Nephron progenitor cell (in vitro differentiated cells): ENCODE data around the gene ALG11.

Source experiments
- DNase-seq: peaks from one replicate; pipeline ENCODE4 v3.0.0; 2021
- H3K27ac Mint-ChIP-seq: 2 replicates; pipeline ENCODE4 v1.8.0; 2021; ENCODE audit warnings: mild to moderate bottlenecking, moderate library complexity, mixed read lengths
- H3K27me3 Mint-ChIP-seq: 2 replicates; pipeline ENCODE4 v1.8.0; 2021; ENCODE audit warnings: mild to moderate bottlenecking, low read depth, mixed read lengths; ENCODE audit not compliant: poor library complexity
- H3K36me3 Mint-ChIP-seq: 2 replicates; pipeline ENCODE4 v1.8.0; 2021; ENCODE audit warnings: low read depth, mixed read lengths
- H3K4me1 Mint-ChIP-seq: 2 replicates; pipeline ENCODE4 v1.8.0; 2021; ENCODE audit warnings: mixed read lengths
- H3K4me3 Mint-ChIP-seq: 2 replicates; pipeline ENCODE4 v1.8.0; 2021; ENCODE audit warnings: mild to moderate bottlenecking, moderate library complexity, mixed read lengths
- H3K9me3 Mint-ChIP-seq: 2 replicates; pipeline ENCODE4 v1.8.0; 2021; ENCODE audit warnings: mild to moderate bottlenecking, moderate library complexity, mixed read lengths
- TF ChIP-seq, protein P1 (sequence below): fragments of 200-600 bp; sonication (generic); IDR thresholded peaks from 2 replicates; pipeline ENCODE4 v1.5.0; 2021; ENCODE audit warnings: antibody characterized with exemption

ALG11 gene

DNA sequence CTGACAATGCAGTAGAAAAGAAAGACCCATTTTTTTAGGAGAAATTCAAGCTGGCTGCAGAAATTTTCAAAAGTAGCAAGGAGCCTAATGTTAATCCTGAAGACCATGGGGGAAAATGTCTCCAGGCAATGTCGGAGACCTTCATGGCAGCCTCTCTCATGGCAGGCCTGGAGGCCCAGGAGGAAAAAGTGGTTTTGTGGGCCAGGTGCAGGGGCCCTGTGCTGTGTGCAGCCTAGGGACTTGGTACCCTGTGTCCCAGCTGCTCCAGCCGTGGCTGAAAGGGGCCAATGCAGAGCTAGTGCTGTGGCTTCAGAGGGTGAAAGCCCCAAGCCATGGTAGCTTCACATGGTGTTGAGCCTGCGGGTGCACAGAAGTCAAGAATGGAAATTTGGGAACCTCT is 4.1 kb downstream of the ALG11 start:
- Mint-ChIP-seq H3K4me3 (no peak overlapping the region), H3K36me3 (peaks cover 60% of the 10 kb centered on the region), H3K27me3 (peaks cover under 1% of the 10 kb centered on the region), H3K27ac (no peak overlapping the region), H3K9me3 (peaks cover 15% of the 10 kb centered on the region), H3K4me1 (peaks cover 8% of the 10 kb centered on the region)
- no peak for DNase-seq
- TF ChIP-seq, protein P1, sequence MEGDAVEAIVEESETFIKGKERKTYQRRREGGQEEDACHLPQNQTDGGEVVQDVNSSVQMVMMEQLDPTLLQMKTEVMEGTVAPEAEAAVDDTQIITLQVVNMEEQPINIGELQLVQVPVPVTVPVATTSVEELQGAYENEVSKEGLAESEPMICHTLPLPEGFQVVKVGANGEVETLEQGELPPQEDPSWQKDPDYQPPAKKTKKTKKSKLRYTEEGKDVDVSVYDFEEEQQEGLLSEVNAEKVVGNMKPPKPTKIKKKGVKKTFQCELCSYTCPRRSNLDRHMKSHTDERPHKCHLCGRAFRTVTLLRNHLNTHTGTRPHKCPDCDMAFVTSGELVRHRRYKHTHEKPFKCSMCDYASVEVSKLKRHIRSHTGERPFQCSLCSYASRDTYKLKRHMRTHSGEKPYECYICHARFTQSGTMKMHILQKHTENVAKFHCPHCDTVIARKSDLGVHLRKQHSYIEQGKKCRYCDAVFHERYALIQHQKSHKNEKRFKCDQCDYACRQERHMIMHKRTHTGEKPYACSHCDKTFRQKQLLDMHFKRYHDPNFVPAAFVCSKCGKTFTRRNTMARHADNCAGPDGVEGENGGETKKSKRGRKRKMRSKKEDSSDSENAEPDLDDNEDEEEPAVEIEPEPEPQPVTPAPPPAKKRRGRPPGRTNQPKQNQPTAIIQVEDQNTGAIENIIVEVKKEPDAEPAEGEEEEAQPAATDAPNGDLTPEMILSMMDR: no peak

- H3K36me3 Mint-ChIP-seq: peaks cover 96% of the 10 kb centered on the region
Measured at GRCh38 chr13:52020191-52020590, 8.0 kb downstream of the ALG11 start.

DNA sequence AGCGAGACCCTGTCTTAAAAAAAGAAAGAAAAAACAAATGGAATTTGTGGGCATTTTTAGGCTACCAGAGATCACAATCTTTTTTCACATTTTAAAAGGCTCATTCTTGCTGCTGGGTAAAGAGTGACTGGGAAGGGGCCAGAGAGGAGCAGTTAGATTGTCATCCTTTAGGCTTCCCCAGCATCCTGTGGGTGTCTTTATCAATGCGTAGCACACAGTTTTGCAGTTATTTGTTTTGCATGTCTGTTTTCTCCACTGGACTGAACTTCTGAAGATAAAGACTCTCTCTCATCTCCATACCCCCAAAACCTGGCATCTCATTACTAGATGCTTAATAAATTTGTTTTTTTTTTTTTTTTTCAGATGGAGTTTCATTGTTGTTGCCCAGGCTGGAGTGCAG is 10.2 kb downstream of the ALG11 start:
- TF ChIP-seq, protein P1: no peak

More at GRCh38 chr13:52020191-52020590, 8.0 kb downstream of the ALG11 start:
- DNase-seq: no peak
- TF ChIP-seq, protein P1: no peak
- Mint-ChIP-seq H3K9me3 (peaks cover 17% of the 10 kb centered on the region), H3K27ac (no peak overlapping the region), H3K4me3 (no peak overlapping the region), H3K4me1 (no peaks in the 10 kb centered on the region), H3K27me3 (no peaks in the 10 kb centered on the region)

DNA sequence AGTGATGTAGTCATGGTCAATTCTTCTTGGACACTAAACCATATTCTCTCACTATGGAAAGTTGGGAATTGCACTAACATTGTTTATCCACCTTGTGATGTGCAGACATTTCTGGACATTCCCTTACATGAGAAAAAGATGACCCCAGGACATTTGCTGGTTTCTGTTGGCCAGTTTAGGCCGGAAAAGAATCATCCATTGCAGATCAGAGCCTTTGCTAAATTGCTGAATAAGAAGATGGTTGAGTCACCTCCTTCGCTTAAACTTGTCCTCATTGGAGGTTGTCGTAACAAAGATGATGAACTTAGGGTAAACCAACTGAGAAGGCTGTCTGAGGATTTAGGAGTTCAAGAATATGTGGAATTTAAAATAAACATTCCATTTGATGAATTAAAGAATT is 12.3 kb downstream of the ALG11 start, which contains the start of gene UTP14C:
Gene UTP14C (plus strand): TSS at position 211 of the 400 bp plus-strand sequence. CDS start 4,114 bp downstream, outside the sequence.
- peaks cover 98% of the 10 kb centered on the region for H3K36me3 Mint-ChIP-seq
- H3K4me3 Mint-ChIP-seq: no peak within 1 kb of the TSS
- no peak within 1 kb of the TSS for H3K27ac Mint-ChIP-seq
- no peak for DNase-seq
- peaks cover 47% of the 10 kb centered on the region for H3K9me3 Mint-ChIP-seq
- no peaks in the 10 kb centered on the region for H3K27me3 Mint-ChIP-seq
- no peaks in the 10 kb centered on the region for H3K4me1 Mint-ChIP-seq
- TF ChIP-seq, protein P1: no peak

More for the DNA sequence above, 10.2 kb downstream of the ALG11 start:
- Mint-ChIP-seq H3K4me1 (no peaks in the 10 kb centered on the region), H3K9me3 (peaks cover 29% of the 10 kb centered on the region), H3K27me3 (no peaks in the 10 kb centered on the region), H3K27ac (no peak overlapping the region), H3K4me3 (no peak overlapping the region), H3K36me3 (peaks cover 96% of the 10 kb centered on the region)
- DNase-seq: no peak

DNA sequence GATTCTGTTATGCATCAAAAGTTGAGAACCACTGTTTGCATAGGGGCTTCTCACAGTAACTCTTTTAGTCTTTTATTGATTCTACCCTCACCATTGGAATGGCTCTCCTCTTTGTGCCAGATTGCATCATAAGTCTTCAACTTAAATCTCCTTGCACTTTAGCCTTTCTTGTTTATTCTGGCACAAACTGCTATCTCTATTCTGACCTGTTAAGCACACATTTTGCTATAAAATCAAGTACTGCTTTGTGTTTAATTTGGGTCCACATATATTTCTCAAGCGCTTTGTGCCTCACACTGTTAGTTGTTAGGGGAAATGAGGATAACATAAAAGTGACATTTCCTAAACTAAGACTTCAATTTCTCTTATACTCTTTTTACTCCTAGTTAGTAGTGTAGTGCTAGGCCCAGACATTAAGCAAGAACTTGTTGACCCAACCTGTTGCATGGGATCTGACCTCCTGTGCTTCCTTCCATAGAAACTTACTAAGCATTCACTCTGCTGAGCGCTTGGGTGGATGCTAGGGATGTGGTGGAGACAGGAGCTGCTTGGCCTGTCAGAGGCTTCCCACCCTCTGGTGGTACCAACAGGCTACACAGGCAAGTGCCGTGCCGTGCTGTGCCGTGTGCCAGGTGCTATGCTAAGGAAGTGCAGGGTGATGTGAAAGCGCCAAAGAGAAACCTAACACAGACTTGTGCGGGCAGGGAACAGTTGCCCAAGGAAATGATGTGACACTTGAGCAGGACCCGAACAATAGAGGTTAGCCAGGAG is 13.5 kb downstream of the ALG11 start:
- Mint-ChIP-seq H3K4me3 (no peak overlapping the region), H3K27me3 (no peaks in the 10 kb centered on the region), H3K36me3 (peaks cover 98% of the 10 kb centered on the region), H3K4me1 (no peaks in the 10 kb centered on the region), H3K9me3 (peaks cover 59% of the 10 kb centered on the region), H3K27ac (no peak overlapping the region)
- no peak for DNase-seq
- TF ChIP-seq, protein P1: no peak

GRCh38 chr13:52026246-52026626 is 14.0 kb downstream of the ALG11 start:
- Mint-ChIP-seq H3K36me3 (peaks cover 98% of the 10 kb centered on the region), H3K27me3 (no peaks in the 10 kb centered on the region), H3K9me3 (peaks cover 62% of the 10 kb centered on the region), H3K4me1 (no peaks in the 10 kb centered on the region), H3K27ac (no peak overlapping the region), H3K4me3 (no peak overlapping the region)
- TF ChIP-seq, protein P1: no peak
- DNase-seq: no peak
